Endothelial cell of umbilical vein (primary cell): Measurements from ENCODE around the gene CDC25C. TPM values are rescaled to one million over a fixed set of nuclear protein-coding genes. Genes with fewer than 3 reads are reported as not detected.

Experiments used
- BruUV-seq: library from RNA; stranded (reverse); fragments of 400-500 nt; replicated peaks from 2 replicates; lab custom pipeline; 2021; lab: Mats Ljungman, UMichigan
- CTCF ChIA-PET: fragments of 300-600, 350-600 bp; sonication (Branson Sonifier 250); formaldehyde crosslinking; loops from one replicate; lab custom pipeline; 2021; ENCODE audit warnings: antibody characterized with exemption, inconsistent platforms; lab: Charles Lee
- POLR2A ChIA-PET: fragments of 300-600, 350-600 bp; sonication (Branson Sonifier 250); formaldehyde crosslinking; loops from one replicate; lab custom pipeline; 2021; ENCODE audit warnings: antibody characterized with exemption, inconsistent platforms; lab: Charles Lee
- DNase-seq: peaks from one replicate; pipeline ENCODE4 v3.0.0-alpha.2; 2011; ENCODE audit warnings: low read depth, low spot score
- FAIRE-seq: peaks from 2 replicates; lab custom pipeline; 2011; peaks lifted over from hg19 to GRCh38; lab: Jason Lieb, UNC
- H2AFZ ChIP-seq: 2 replicates; pipeline ENCODE4 v1.6.0; 2012; ENCODE audit warnings: low read depth, low read length, control low read depth, inconsistent platforms
- H3K27ac ChIP-seq: 2 replicates; pipeline ENCODE4 v1.5.1; 2011; ENCODE audit warnings: low read depth, mild to moderate bottlenecking, control low read depth, low read length, moderate library complexity; ENCODE audit not compliant: insufficient read depth
- H3K27me3 ChIP-seq, 2 experiments: 2 replicates each; pipeline versions ENCODE4 v1.6.0 to v1.6.1; 2011; ENCODE audit warnings: low read length in 2 of 2, mixed read lengths in 1 of 2; ENCODE audit not compliant: control insufficient read depth in 2 of 2, insufficient read depth in 2 of 2
- H3K36me3 ChIP-seq, 2 experiments: 2 replicates in 1 of 2; 3 replicates in 1 of 2; pipeline ENCODE4 v1.5.1; 2011; ENCODE audit warnings: low read length in 2 of 2, mild to moderate bottlenecking in 1 of 2, moderate library complexity in 1 of 2; ENCODE audit not compliant: control insufficient read depth in 2 of 2, insufficient read depth in 2 of 2; ENCODE audit errors: extremely low read depth in 1 of 2
- H3K4me1 ChIP-seq: 3 replicates; pipeline ENCODE4 v1.5.1; 2011; ENCODE audit warnings: mild to moderate bottlenecking, low read length; ENCODE audit not compliant: control insufficient read depth, insufficient read depth; ENCODE audit errors: extremely low read depth
- H3K4me2 ChIP-seq: 2 replicates; pipeline ENCODE4 v1.6.1; 2011; ENCODE audit warnings: low read length, control low read depth, mixed read lengths; ENCODE audit not compliant: insufficient read depth
- H3K4me3 ChIP-seq, 3 experiments: fragments of 200-600 bp in 1 of 3; sonication (generic), shearing (Covaris generic) in 1 of 3; replicated peaks in 1 of 3; 2 replicates each; pipeline ENCODE4 v1.5.1; 2011 to 2016; ENCODE audit warnings: control low read depth in 3 of 3, low read length in 3 of 3, mild to moderate bottlenecking in 2 of 3, inconsistent platforms in 1 of 3, low read depth in 1 of 3, moderate library complexity in 1 of 3; ENCODE audit not compliant: insufficient read depth in 1 of 3
- H3K79me2 ChIP-seq: 2 replicates; pipeline ENCODE4 v1.6.0; 2012; ENCODE audit warnings: low read length, inconsistent platforms; ENCODE audit not compliant: control insufficient read depth, insufficient read depth
- H3K9ac ChIP-seq: replicated peaks from 2 replicates; pipeline ENCODE3; 2011; ENCODE audit warnings: low read length, control low read depth; ENCODE audit not compliant: insufficient read depth; ENCODE audit errors: extremely low read depth
- H3K9me1 ChIP-seq: replicated peaks from 3 replicates; pipeline ENCODE4 v1.6.0; 2011; ENCODE audit warnings: mild to moderate bottlenecking, low read length; ENCODE audit not compliant: control insufficient read depth, insufficient read depth; ENCODE audit errors: extremely low read depth
- H3K9me3 ChIP-seq: replicated peaks from 2 replicates; pipeline ENCODE4 v1.5.1; 2012; ENCODE audit warnings: low read length, inconsistent platforms; ENCODE audit not compliant: control insufficient read depth, insufficient read depth
- H4K20me1 ChIP-seq: replicated peaks from 2 replicates; pipeline ENCODE3; 2011; ENCODE audit warnings: mild to moderate bottlenecking, low read length; ENCODE audit not compliant: control insufficient read depth, insufficient read depth; ENCODE audit errors: extremely low read depth
- CTCF ChIP-seq, 2 donors: IDR thresholded peaks; 1 replicate in 1 of 2; 2 replicates in 1 of 2; pipeline ENCODE4 v1.5.1; 2011; ENCODE audit warnings: low read length in 2 of 2, mild to moderate bottlenecking in 2 of 2, moderate library complexity in 2 of 2, control low read depth in 1 of 2, inconsistent platforms in 1 of 2, low read depth in 1 of 2; ENCODE audit not compliant: insufficient read depth in 1 of 2; ENCODE audit errors: extremely low read depth in 1 of 2
- EZH2 ChIP-seq: IDR thresholded peaks from 2 replicates; pipeline ENCODE4 v1.6.1; 2012; ENCODE audit warnings: borderline replicate concordance, low read depth, mild to moderate bottlenecking, moderate library complexity, low read length, inconsistent platforms; ENCODE audit not compliant: severe bottlenecking
- FOS ChIP-seq: IDR thresholded peaks from 2 replicates; pipeline ENCODE4 v1.6.1; 2011; ENCODE audit warnings: mild to moderate bottlenecking, low read length, moderate library complexity, borderline replicate concordance; ENCODE audit not compliant: insufficient read depth
- GATA2 ChIP-seq: IDR thresholded peaks from 2 replicates; pipeline ENCODE4 v1.7.0; 2011; ENCODE audit warnings: low read depth, mild to moderate bottlenecking, moderate library complexity, mixed read lengths, low read length; ENCODE audit not compliant: insufficient read length, insufficient read depth
- JUN ChIP-seq: IDR thresholded peaks from 2 replicates; pipeline ENCODE4 v1.6.1; 2011; ENCODE audit warnings: borderline replicate concordance, low read depth; ENCODE audit not compliant: insufficient read length, insufficient read depth
- MAX ChIP-seq: IDR thresholded peaks from 2 replicates; pipeline ENCODE4 v1.6.1; 2011; ENCODE audit not compliant: insufficient read depth, insufficient read length
- MYC ChIP-seq: IDR thresholded peaks from one replicate; pipeline ENCODE4 v1.6.1; 2011; ENCODE audit warnings: mild to moderate bottlenecking, low read depth, low read length
- POLR2A ChIP-seq: IDR thresholded peaks from 2 replicates; pipeline ENCODE4 v1.6.1; 2012; ENCODE audit warnings: low read depth, mild to moderate bottlenecking, control low read depth, low read length
- POLR2AphosphoS5 ChIP-seq: IDR thresholded peaks from 2 replicates; pipeline ENCODE4 v1.6.1; 2012; ENCODE audit warnings: low read depth, mild to moderate bottlenecking, control low read depth, low read length, moderate library complexity; ENCODE audit not compliant: insufficient read depth
- dilution Hi-C: fragments of 300-500 bp; cut with MboI; formaldehyde crosslinking; loops from one replicate; pipeline ENCODE4 v1.15.0; 2019; ENCODE audit warnings: low sequenced_read_pairs; ENCODE audit not compliant: extremely low pct_ligation_motif_present
- intact Hi-C: fragments of 100-400 bp; cut with micrococcal nuclease; formaldehyde crosslinking; loops from one replicate; pipeline ENCODE4 v1.10.0; 2022
- polyA plus RNA-seq, 4 experiments: library from polyadenylated mRNA; depleted of rRNA in 3 of 4; stranded (reverse) in 3 of 4; unstranded in 1 of 4; fragments of >200 nt; gene quantifications; 2 replicates each; pipeline versions ENCODE4 v1.2.1 to v1.2.3, GENCODE V29; 2011 to 2012; ENCODE audit warnings: missing spikeins in 1 of 4
- total RNA-seq: library from RNA; stranded (reverse); gene quantifications from 2 replicates; pipeline ENCODE4 v1.2.3, GENCODE V29; 2021

The CDC25C gene
- total and polyA plus RNA-seq, 2 donors (not counting 3 experiments of a cell fraction or from before 2014, with no cell fraction given) = 8.1 to 13.6 TPM

GRCh38 chr5:138280915-138281314 lies 50.7 kb downstream of the CDC25C start:
- CTCF ChIA-PET = interaction anchor here (1.0 kb wide), 1 partner anchor 58 kb away, joined by 7 read pairs; no protein-coding TSS in a partner anchor
- no peak overlapping the region for H3K27ac ChIP-seq
- H3K4me3 ChIP-seq = no peak overlapping the region
- H3K9me1 ChIP-seq = no peaks in the 10 kb centered on the region
- no peaks in the 10 kb centered on the region for H3K79me2 ChIP-seq
- DNase-seq (no peak), FAIRE-seq (no peak)
- no peak for TF ChIP-seq POLR2A
- TF ChIP-seq FOS = no peak
- TF ChIP-seq GATA2 = no peak
- TF ChIP-seq POLR2AphosphoS5 = no peak
- no peak for TF ChIP-seq EZH2
- TF ChIP-seq CTCF (IDR thresholded peaks at IDR 0.05; ENCODE audit: extremely low read depth in 1 of 2, insufficient read depth in 1 of 2, low read depth in 1 of 2, low read length in 2 of 2) = no peak
- TF ChIP-seq MYC = no peak
- TF ChIP-seq MAX = no peak
- no peak for TF ChIP-seq JUN
- H3K4me2 ChIP-seq = no peak overlapping the region
- no TSS peak for BruUV-seq
- no peak overlapping the region for H3K9ac ChIP-seq
- intact Hi-C loops = no loop called here
- dilution Hi-C loops = no loop called here
- no peak overlapping the region for H2AFZ ChIP-seq
- H3K27me3 ChIP-seq = no peaks in the 10 kb centered on the region
- H3K4me1 ChIP-seq = no peaks in the 10 kb centered on the region
- no peaks in the 10 kb centered on the region for H3K36me3 ChIP-seq
- H4K20me1 ChIP-seq = no peaks in the 10 kb centered on the region
- no peaks in the 10 kb centered on the region for H3K9me3 ChIP-seq
- POLR2A ChIA-PET = no interaction called here
